Uterus (tissue), 2 donors: ENCODE data around the gene MIOS.

Experiments
- POLR2A ChIP-seq, 2 donors: fragments of 450-650 bp; IDR thresholded peaks; one replicate each; pipeline ENCODE4 v1.6.1; 2016; ENCODE audit warnings: antibody characterized with exemption in 2 of 2, mild to moderate bottlenecking in 1 of 2, moderate library complexity in 1 of 2
- TF ChIP-seq, protein P1 (sequence below), 4 experiments: fragments of 200-600 bp in 2 of 4; fragments of 450-650 bp in 2 of 4; sonication (generic) in 2 of 4; IDR thresholded peaks; one replicate each; pipeline ENCODE4 v1.5.1; 2016 to 2019; ENCODE audit warnings: antibody characterized with exemption in 4 of 4, mild to moderate bottlenecking in 2 of 4, moderate library complexity in 1 of 4

DNA sequence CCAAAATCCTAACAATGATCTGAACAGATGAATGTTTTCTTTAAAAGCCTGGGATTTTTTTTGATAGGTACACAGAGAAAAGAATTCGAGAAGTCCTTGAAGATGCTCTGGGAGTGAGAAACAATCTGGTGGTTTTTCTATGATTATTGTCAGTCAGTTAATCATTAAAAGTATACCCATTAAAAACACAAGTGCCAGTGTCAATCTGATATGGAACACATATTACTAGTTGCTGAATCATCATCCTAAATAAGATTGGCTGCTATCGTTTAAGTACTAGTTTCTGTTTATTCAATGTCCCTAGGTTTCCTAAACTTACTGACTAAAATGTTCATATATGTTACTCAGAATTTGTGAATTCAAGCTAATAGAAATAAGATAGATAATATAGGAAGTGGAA, 47.2 kb upstream of the MIOS start:
- TF ChIP-seq, protein P1, sequence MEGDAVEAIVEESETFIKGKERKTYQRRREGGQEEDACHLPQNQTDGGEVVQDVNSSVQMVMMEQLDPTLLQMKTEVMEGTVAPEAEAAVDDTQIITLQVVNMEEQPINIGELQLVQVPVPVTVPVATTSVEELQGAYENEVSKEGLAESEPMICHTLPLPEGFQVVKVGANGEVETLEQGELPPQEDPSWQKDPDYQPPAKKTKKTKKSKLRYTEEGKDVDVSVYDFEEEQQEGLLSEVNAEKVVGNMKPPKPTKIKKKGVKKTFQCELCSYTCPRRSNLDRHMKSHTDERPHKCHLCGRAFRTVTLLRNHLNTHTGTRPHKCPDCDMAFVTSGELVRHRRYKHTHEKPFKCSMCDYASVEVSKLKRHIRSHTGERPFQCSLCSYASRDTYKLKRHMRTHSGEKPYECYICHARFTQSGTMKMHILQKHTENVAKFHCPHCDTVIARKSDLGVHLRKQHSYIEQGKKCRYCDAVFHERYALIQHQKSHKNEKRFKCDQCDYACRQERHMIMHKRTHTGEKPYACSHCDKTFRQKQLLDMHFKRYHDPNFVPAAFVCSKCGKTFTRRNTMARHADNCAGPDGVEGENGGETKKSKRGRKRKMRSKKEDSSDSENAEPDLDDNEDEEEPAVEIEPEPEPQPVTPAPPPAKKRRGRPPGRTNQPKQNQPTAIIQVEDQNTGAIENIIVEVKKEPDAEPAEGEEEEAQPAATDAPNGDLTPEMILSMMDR (IDR thresholded peaks at IDR 0.05), result no peak
- no peak for TF ChIP-seq POLR2A (IDR thresholded peaks at IDR 0.05)
